Epidermal melanocyte (primary cell): Measurements from ENCODE around the gene PPP1R13B.

Experiments used
- DNase-seq: peaks from one replicate; pipeline ENCODE4 v3.0.0; 2011; ENCODE audit warnings: low spot score; ENCODE audit not compliant: insufficient read length

Gene PPP1R13B

GRCh38 chr14:103836976-103837725 lies 10.2 kb downstream of the PPP1R13B start:
- DNase-seq = no peak

- no peak for DNase-seq
Measured at GRCh38 chr14:103834956-103835355, 12.4 kb downstream of the PPP1R13B start.

- no peak for DNase-seq
Measured at GRCh38 chr14:103833711-103834110, 13.7 kb downstream of the PPP1R13B start.

- DNase-seq = no peak
Measured at GRCh38 chr14:103832046-103832445, 15.3 kb downstream of the PPP1R13B start.

- DNase-seq = no peak
Measured at GRCh38 chr14:103830511-103831270, 16.7 kb downstream of the PPP1R13B start.

- DNase-seq = no peak
Measured at GRCh38 chr14:103828315-103828967, 18.9 kb downstream of the PPP1R13B start.

- no peak for DNase-seq
Measured at GRCh38 chr14:103825101-103825500, 22.3 kb downstream of the PPP1R13B start.

- no peak for DNase-seq
Measured at GRCh38 chr14:103820908-103821307, 26.5 kb downstream of the PPP1R13B start.

- DNase-seq = no peak
Measured at GRCh38 chr14:103820382-103820781, 27.0 kb downstream of the PPP1R13B start.

- no peak for DNase-seq
Measured at GRCh38 chr14:103819503-103820307, 27.7 kb downstream of the PPP1R13B start.

- DNase-seq = no peak
Measured at GRCh38 chr14:103818870-103819269, 28.5 kb downstream of the PPP1R13B start.

GRCh38 chr14:103818422-103818821 lies 29.0 kb downstream of the PPP1R13B start:
- no peak for DNase-seq

GRCh38 chr14:103817595-103817994 lies 29.8 kb downstream of the PPP1R13B start:
- DNase-seq = no peak

GRCh38 chr14:103816991-103817390 lies 30.4 kb downstream of the PPP1R13B start:
- DNase-seq = no peak

- DNase-seq = no peak
Measured at GRCh38 chr14:103815253-103815652, 32.1 kb downstream of the PPP1R13B start.

- DNase-seq = no peak
Measured at GRCh38 chr14:103811189-103811588, 36.2 kb downstream of the PPP1R13B start.

GRCh38 chr14:103808403-103809001 lies 38.9 kb downstream of the PPP1R13B start:
- no peak for DNase-seq

GRCh38 chr14:103806805-103807204 lies 40.6 kb downstream of the PPP1R13B start:
- DNase-seq = no peak

- no peak for DNase-seq
Measured at GRCh38 chr14:103805708-103806107, 41.7 kb downstream of the PPP1R13B start.

- no peak for DNase-seq
Measured at GRCh38 chr14:103803661-103804060, 43.7 kb downstream of the PPP1R13B start.

GRCh38 chr14:103802356-103802755 lies 45.0 kb downstream of the PPP1R13B start:
- no peak for DNase-seq
